HG03139 (cell line): ENCODE results near the gene EIF4G3.
A peak's percentile ranks its signal among the peaks of the same experiment; 100 is the strongest.
"Not testable (repeated sequence)": the region's sequence is repeated elsewhere in the genome, so short reads cannot be mapped to it uniquely, and the experiment has no call there.

Experiments
- ATAC-seq: cut with Tn5 transposase; IDR thresholded peaks from one replicate; pipeline ENCODE4 v1.9.1; 2021; ENCODE audit not compliant: unreplicated experiment

EIF4G3 gene

GRCh38 chr1:21185221-21185731 is 8.6 kb upstream of the EIF4G3 start:
- no peak for ATAC-seq

GRCh38 chr1:21184276-21184675 is 7.6 kb upstream of the EIF4G3 start:
- ATAC-seq: no peak

GRCh38 chr1:21182181-21182731 is 5.6 kb upstream of the EIF4G3 start:
- no peak for ATAC-seq

GRCh38 chr1:21178271-21178670 is 1.6 kb upstream of the EIF4G3 start:
- ATAC-seq: not testable (repeated sequence)

- peak; percentile 12 for ATAC-seq
Observed at GRCh38 chr1:21175670-21176581, 771 bp downstream of the EIF4G3 start.

- ATAC-seq: no peak
Observed at GRCh38 chr1:21175324-21175669, 1.4 kb downstream of the EIF4G3 start.

- ATAC-seq: no peak
Observed at GRCh38 chr1:21174654-21175323, 1.9 kb downstream of the EIF4G3 start.

- no peak for ATAC-seq
Observed at GRCh38 chr1:21174230-21174629, 2.5 kb downstream of the EIF4G3 start.

GRCh38 chr1:21173096-21173495 is 3.6 kb downstream of the EIF4G3 start:
- not testable (repeated sequence) for ATAC-seq

- not testable (repeated sequence) for ATAC-seq
Observed at GRCh38 chr1:21170837-21171236, 5.9 kb downstream of the EIF4G3 start.

GRCh38 chr1:21168444-21168843 is 8.3 kb downstream of the EIF4G3 start:
- ATAC-seq: no peak

GRCh38 chr1:21165646-21166045 is 11.1 kb downstream of the EIF4G3 start:
- ATAC-seq: no peak

- ATAC-seq: no peak
Observed at GRCh38 chr1:21165076-21165475, 11.6 kb downstream of the EIF4G3 start.

GRCh38 chr1:21164266-21164665 is 12.4 kb downstream of the EIF4G3 start:
- no peak for ATAC-seq

- no peak for ATAC-seq
Observed at GRCh38 chr1:21162740-21163464, 13.8 kb downstream of the EIF4G3 start.

- no peak for ATAC-seq
Observed at GRCh38 chr1:21161842-21162241, 14.9 kb downstream of the EIF4G3 start.

- ATAC-seq: no peak
Observed at GRCh38 chr1:21160263-21160796, 16.4 kb downstream of the EIF4G3 start.

- no peak for ATAC-seq
Observed at GRCh38 chr1:21157868-21158267, 18.8 kb downstream of the EIF4G3 start.

GRCh38 chr1:21157054-21157453 is 19.6 kb downstream of the EIF4G3 start:
- no peak for ATAC-seq

GRCh38 chr1:21156019-21156418 is 20.7 kb downstream of the EIF4G3 start:
- no peak for ATAC-seq

- ATAC-seq: no peak
Observed at GRCh38 chr1:21154717-21155116, 22.0 kb downstream of the EIF4G3 start.
